GM12892 (cell line): ENCODE measurements around the gene HAVCR2.

Source experiments
- POLR2A ChIP-seq: IDR thresholded peaks from 2 replicates; pipeline ENCODE4 v1.6.1; 2011; ENCODE audit warnings: low read depth, low read length, control low read depth
- POLR2AphosphoS5 ChIP-seq: IDR thresholded peaks from 2 replicates; pipeline ENCODE4 v1.6.1; 2011; ENCODE audit warnings: low read depth, low read length, control low read depth

DNA sequence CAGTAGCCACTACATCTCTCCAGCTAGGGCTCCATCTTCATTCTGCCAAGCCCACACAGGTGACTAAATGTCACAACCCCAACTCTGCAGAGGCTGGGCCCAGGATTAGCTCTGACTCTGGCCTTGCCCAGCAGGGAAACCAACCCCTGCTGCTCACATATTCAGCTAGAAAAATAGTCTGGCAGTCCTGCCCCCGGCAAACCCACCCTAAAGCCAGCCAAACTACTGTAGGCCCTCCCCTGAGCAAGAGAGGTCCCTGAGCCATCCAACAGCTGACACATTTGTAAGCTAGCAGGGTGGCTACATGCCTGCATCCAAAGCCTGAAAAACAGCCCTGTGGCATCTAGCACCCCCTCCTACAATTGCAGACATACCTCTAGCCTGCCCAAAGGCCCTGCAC lies 11.3 kb upstream of the HAVCR2 start:
- TF ChIP-seq POLR2A: no peak
- TF ChIP-seq POLR2AphosphoS5: no peak
